HUES6 (cell line): ENCODE measurements around the gene SST.

ENCODE experiments used
- H3K27ac ChIP-seq: 2 replicates; pipeline ENCODE4 v1.7.0; 2013; ENCODE audit warnings: low read depth, mild to moderate bottlenecking, low read length, inconsistent platforms
- H3K27me3 ChIP-seq: 2 replicates; pipeline ENCODE4 v1.6.1; 2013; ENCODE audit warnings: low read length; ENCODE audit not compliant: control insufficient read depth, insufficient read depth
- H3K36me3 ChIP-seq: 2 replicates; pipeline ENCODE4 v1.6.1; 2013; ENCODE audit warnings: low read length; ENCODE audit not compliant: control insufficient read depth, insufficient read depth
- H3K4me1 ChIP-seq: 2 replicates; pipeline ENCODE4 v1.6.1; 2013; ENCODE audit warnings: low read length; ENCODE audit not compliant: control insufficient read depth, insufficient read depth
- H3K4me3 ChIP-seq: 2 replicates; pipeline ENCODE4 v1.5.1; 2013; ENCODE audit warnings: low read depth, low read length
- H3K9ac ChIP-seq: one replicate; pipeline ENCODE4 v1.6.1; 2013; ENCODE audit warnings: mild to moderate bottlenecking, low read length
- H3K9me3 ChIP-seq: 2 replicates; pipeline ENCODE4 v1.6.1; 2013; ENCODE audit warnings: low read depth, low read length; ENCODE audit not compliant: control insufficient read depth, insufficient read depth

Gene SST

GRCh38 chr3:187626581-187626980 lies 43.6 kb downstream of the SST start:
- Histone ChIP-seq H3K9ac (no peak overlapping the region), H3K27ac (no peak overlapping the region), H3K27me3 (peaks cover 12% of the 10 kb centered on the region; the same call in 1 of the 2 replicates), H3K4me3 (no peak overlapping the region), H3K9me3 (no peaks in the 10 kb centered on the region), H3K4me1 (peaks cover 19% of the 10 kb centered on the region), H3K36me3 (no peaks in the 10 kb centered on the region)

- Histone ChIP-seq H3K27me3 (peaks cover 28% of the 10 kb centered on the region), H3K9me3 (no peaks in the 10 kb centered on the region), H3K9ac (no peak overlapping the region)
Measured at GRCh38 chr3:187624588-187624987, 45.6 kb downstream of the SST start.

DNA sequence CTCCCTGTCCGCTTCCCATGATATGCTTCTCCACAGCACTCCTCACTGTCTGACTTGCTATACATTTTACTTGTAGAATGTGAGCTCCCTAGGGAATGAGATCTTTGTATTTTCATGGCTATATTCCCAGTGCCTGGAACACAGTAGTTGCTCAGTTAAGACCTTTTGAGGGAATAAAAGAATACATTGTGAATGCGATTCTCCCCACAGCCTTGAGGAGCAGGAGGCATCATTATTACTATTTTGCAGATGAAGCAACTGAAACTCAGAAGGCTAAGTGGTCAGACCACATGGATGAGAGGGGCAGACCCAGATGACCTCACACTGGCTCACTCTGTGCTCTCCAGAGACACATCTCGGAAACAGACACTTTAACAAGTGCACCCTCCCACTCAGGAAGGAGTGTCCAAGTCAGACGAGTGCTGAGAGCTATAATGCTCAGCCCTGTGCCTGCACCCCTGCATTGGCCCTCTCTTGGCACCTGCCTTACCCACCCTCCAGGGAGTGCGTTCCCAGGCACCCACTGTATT lies 46.8 kb downstream of the SST start:
- Histone ChIP-seq H3K27ac (no peak overlapping the region), H3K9ac (no peak overlapping the region), H3K36me3 (no peaks in the 10 kb centered on the region), H3K27me3 (peaks cover 36% of the 10 kb centered on the region), H3K9me3 (no peaks in the 10 kb centered on the region), H3K4me3 (no peak overlapping the region), H3K4me1 (peaks cover 39% of the 10 kb centered on the region)

More at GRCh38 chr3:187624588-187624987, 45.6 kb downstream of the SST start:
- no peak overlapping the region for H3K4me3 ChIP-seq
- H3K36me3 ChIP-seq, result no peaks in the 10 kb centered on the region
- no peak overlapping the region for H3K27ac ChIP-seq
- peaks cover 30% of the 10 kb centered on the region for H3K4me1 ChIP-seq

GRCh38 chr3:187621881-187622280 lies 48.3 kb downstream of the SST start:
- H3K9me3 ChIP-seq, result no peaks in the 10 kb centered on the region
- H3K4me3 ChIP-seq, result no peak overlapping the region
- no peak overlapping the region for H3K9ac ChIP-seq
- peaks cover 45% of the 10 kb centered on the region for H3K27me3 ChIP-seq
- H3K27ac ChIP-seq, result no peak overlapping the region
- H3K4me1 ChIP-seq, result peaks cover 43% of the 10 kb centered on the region
- no peaks in the 10 kb centered on the region for H3K36me3 ChIP-seq

- Histone ChIP-seq H3K27me3 (peaks cover 48% of the 10 kb centered on the region), H3K27ac (no peak overlapping the region), H3K4me1 (peaks cover 40% of the 10 kb centered on the region), H3K4me3 (no peak overlapping the region), H3K9me3 (no peaks in the 10 kb centered on the region), H3K9ac (no peak overlapping the region), H3K36me3 (no peaks in the 10 kb centered on the region)
Measured at GRCh38 chr3:187619461-187619860, 50.7 kb downstream of the SST start.
